Lower leg skin (tissue), 4 donors: Measurements from ENCODE around the gene ELOVL1. TPM values are rescaled to one million over a fixed set of nuclear protein-coding genes. Genes with fewer than 3 reads are reported as not detected.

Experiments
- DNase-seq, 2 donors: peaks; one replicate each; pipeline ENCODE4 v3.0.0-alpha.2; 2019; ENCODE audit warnings: low spot score in 2 of 2
- H3K4me3 ChIP-seq: fragments of 200-600 bp; sonication (generic); 2 replicates; pipeline ENCODE4 v1.5.1; 2017; ENCODE audit warnings: mild to moderate bottlenecking, low read depth; ENCODE audit not compliant: poor library complexity, severe bottlenecking
- CTCF ChIP-seq, 3 donors: fragments of 450-650 bp; IDR thresholded peaks; one replicate each; pipeline ENCODE4 v1.5.1; 2016; ENCODE audit warnings: antibody characterized with exemption in 3 of 3, mild to moderate bottlenecking in 3 of 3, moderate library complexity in 2 of 3
- POLR2A ChIP-seq, 2 donors: fragments of 450-650 bp; IDR thresholded peaks; one replicate each; pipeline ENCODE4 v1.6.1; 2016 to 2017; ENCODE audit warnings: antibody characterized with exemption in 2 of 2, mild to moderate bottlenecking in 1 of 2, moderate library complexity in 1 of 2
- WGBS, 2 donors: methylation state at CpG; one replicate each; pipeline ENCODE4 v1.1.5; 2018; 5-methylcytosine and 5-hydroxymethylcytosine counted together
- intact Hi-C: fragments of 100-400 bp; cut with DNase I; formaldehyde crosslinking; loops from one replicate; pipeline ENCODE4 v1.15.0; 2023; ENCODE audit warnings: low total_unique reads
- total RNA-seq, 4 donors: library from RNA; depleted of rRNA; stranded (reverse); fragments of >200 nt; gene quantifications; one replicate each; pipeline ENCODE4 v1.1.0, GENCODE V29; 2016

The ELOVL1 gene
- total RNA-seq, 4 donors from 2014 or later = 359 to 592 (median 401) TPM

GRCh38 chr1:43383449-43383848, 15.6 kb upstream of the ELOVL1 start:
- DNase-seq = no peak
- TF ChIP-seq CTCF (IDR thresholded peaks at IDR 0.05) (no peak), POLR2A (IDR thresholded peaks at IDR 0.05) (no peak)
- intact Hi-C loops = no loop called here
- WGBS, 2 donors = 88 to 92% methylated on average over 2 of the region's 2 CpGs
- H3K4me3 ChIP-seq = no peak overlapping the region

- TF ChIP-seq CTCF (IDR thresholded peaks at IDR 0.05) = no peak
- no peak for TF ChIP-seq POLR2A (IDR thresholded peaks at IDR 0.05)
- WGBS, 2 donors = 63 to 72% methylated on average over 6 of the region's 6 CpGs
- intact Hi-C loops = no loop called here
Observed at GRCh38 chr1:43382027-43382779, 14.4 kb upstream of the ELOVL1 start.

GRCh38 chr1:43381612-43382011, 13.8 kb upstream of the ELOVL1 start:
- intact Hi-C loops = no loop called here
- DNase-seq = peak in 1 of 2 donors; percentile 53
- no peak overlapping the region for H3K4me3 ChIP-seq
- WGBS, 2 donors = 69 to 72% methylated on average over 3 of the region's 3 CpGs
- TF ChIP-seq POLR2A (IDR thresholded peaks at IDR 0.05) (no peak), CTCF (IDR thresholded peaks at IDR 0.05) (no peak)

More at GRCh38 chr1:43382027-43382779, 14.4 kb upstream of the ELOVL1 start:
- DNase-seq = peak in 1 of 2 donors; percentile 8
- no peak overlapping the region for H3K4me3 ChIP-seq

- DNase-seq = peak in 1 of 2 donors; percentile 8
- TF ChIP-seq POLR2A (IDR thresholded peaks at IDR 0.05) (no peak), CTCF (IDR thresholded peaks at IDR 0.05) (no peak)
- no peak overlapping the region for H3K4me3 ChIP-seq
- intact Hi-C loops = no loop called here
- 86 to 92% methylated on average over 1 of the region's 1 CpG for WGBS, 2 donors
Observed at GRCh38 chr1:43379476-43379875, 11.7 kb upstream of the ELOVL1 start.

GRCh38 chr1:43377831-43378230, 10.0 kb upstream of the ELOVL1 start:
- intact Hi-C loops = no loop called here
- H3K4me3 ChIP-seq = no peak overlapping the region
- no peak for DNase-seq
- TF ChIP-seq CTCF (IDR thresholded peaks at IDR 0.05) (no peak), POLR2A (IDR thresholded peaks at IDR 0.05) (no peak)
- 96 to 97% methylated on average over 1 of the region's 1 CpG for WGBS, 2 donors
